Non-pigmented ciliary epithelial cell (primary cell): ENCODE data around the gene MGAT3.
"Not testable (repeated sequence)": the region's sequence is repeated elsewhere in the genome, so short reads cannot be mapped to it uniquely, and the experiment has no call there.

Experiments used
- DNase-seq: peaks from one replicate; pipeline ENCODE4 v3.0.0-alpha.2; 2010; ENCODE audit warnings: low read depth

Gene MGAT3

DNA sequence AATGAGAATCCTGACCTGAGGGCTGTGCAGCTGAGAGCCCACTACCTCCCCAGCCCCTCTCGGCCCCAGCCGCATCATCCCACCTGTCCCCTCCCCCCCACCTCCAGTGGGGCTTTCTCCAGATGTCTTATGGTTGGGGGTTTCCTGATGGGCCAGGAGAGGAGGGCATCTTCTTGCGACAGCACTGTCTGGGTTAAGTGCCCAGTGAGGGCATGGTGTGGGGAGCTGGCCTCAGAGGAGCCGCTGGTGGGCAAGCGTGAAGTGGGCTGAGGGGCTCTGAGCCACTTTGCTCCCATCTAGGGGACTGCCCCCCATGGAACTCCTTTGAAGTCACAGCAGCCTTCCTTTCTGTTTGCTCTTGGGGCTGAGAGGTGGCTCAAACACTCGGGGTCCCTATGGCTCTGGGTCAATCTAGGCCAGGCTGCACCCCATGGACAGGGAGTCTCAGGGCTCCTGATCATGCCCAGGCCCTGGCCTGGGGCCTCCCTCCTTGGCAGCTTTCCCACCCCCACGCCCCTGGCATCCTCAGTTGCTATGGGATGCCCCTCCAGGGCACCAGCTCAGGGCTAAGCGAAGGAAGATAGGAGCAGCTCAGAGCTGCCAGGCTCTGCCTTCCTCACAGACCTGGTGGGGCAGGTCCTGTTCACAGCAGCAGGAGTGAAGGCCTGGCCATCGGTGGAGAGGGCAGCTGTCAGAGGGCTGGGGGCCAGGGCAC, 34.3 kb downstream of the MGAT3 start:
- DNase-seq = no peak

GRCh38 chr22:39491696-39492095, 34.9 kb downstream of the MGAT3 start:
- DNase-seq = no peak

DNA sequence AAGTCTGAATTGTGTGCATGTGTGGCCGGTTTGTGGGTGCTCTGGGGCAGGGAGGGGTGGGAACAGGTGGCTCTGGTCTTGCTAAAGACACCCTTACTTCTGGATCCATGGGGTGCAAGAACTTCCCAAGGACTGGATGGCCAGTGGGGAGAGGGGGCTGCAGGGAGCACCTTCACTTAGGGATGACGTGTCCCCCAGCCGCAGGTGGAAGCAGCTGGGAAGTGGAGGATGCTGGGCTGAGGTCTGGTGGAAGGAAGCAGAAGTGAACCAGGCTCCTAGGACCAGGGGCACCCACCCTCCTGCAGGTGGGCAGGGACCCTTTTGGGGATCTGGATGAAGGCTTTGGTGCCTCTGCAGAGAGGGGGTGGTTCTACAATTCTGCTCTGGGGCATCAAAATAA, 35.4 kb downstream of the MGAT3 start:
- no peak for DNase-seq

DNA sequence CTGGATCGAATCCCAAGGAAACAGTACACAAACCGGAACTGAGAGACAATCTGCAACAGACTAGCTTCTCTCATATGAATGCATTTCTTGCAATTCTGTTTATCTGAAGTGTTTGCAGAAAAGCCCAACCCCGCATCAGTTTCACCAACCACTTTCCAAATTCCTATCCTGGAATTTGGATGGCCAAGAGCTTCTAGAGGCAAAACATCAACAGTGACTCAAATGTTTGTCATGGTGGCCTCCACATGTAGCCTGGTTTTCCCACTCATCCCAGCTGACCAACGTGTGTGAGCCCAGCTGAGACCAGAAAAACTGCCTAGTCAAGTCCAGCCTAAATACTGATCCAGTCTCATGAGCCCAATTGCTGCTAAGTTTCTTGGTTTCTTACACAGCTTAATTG, 36.9 kb downstream of the MGAT3 start:
- DNase-seq = no peak

GRCh38 chr22:39494471-39495120, 37.8 kb downstream of the MGAT3 start:
- DNase-seq = no peak

GRCh38 chr22:39496131-39496838, 39.5 kb downstream of the MGAT3 start:
- no peak for DNase-seq

- no peak for DNase-seq
Observed at GRCh38 chr22:39497429-39497828, 40.6 kb downstream of the MGAT3 start.

- DNase-seq = no peak
Observed at GRCh38 chr22:39498368-39498767, 41.6 kb downstream of the MGAT3 start.

GRCh38 chr22:39498802-39499201, 42.0 kb downstream of the MGAT3 start:
- no peak for DNase-seq

- no peak for DNase-seq
Observed at GRCh38 chr22:39500101-39500500, 43.3 kb downstream of the MGAT3 start.

GRCh38 chr22:39501644-39502108, 44.9 kb downstream of the MGAT3 start:
- no peak for DNase-seq

DNA sequence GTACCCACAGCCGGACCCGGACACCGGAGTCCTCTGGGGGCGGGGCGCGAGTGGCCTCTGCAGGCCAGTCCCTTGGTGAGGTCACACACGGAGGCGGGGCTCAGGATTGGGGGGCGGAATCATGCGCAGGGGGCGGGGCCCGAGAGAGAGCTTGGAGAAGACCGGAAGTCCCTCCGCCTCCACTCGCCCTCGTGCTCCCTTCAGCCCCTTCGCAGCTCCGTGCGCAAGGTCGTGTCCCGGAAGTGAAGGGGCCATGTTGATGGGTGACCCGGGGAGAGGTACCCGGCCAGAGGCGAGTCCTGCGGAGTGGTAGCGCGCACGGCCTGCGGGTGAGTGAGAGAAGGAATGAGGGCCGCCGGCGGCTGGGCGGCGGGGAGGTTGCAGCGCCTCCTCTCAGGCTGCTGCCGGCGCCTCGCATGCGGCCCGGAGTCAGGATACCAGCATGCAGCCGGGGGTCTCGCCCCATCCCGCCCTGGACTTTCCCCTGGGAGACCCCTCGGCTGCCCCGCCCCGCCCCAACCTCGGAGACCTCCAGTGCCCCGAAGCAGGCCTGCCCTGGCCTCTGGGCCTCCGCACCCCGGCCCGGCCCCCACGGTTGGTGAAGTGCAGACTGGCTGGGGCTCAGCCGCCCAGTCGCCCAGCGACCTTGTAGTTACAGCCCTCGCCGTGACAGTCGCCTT, 45.4 kb downstream of the MGAT3 start, which contains the start of gene MIEF1:
MIEF1 (plus strand) TSS at position 182 of the 680 bp plus-strand sequence. CDS start 9,005 bp downstream, outside the sequence.
- DNase-seq = no peak

DNA sequence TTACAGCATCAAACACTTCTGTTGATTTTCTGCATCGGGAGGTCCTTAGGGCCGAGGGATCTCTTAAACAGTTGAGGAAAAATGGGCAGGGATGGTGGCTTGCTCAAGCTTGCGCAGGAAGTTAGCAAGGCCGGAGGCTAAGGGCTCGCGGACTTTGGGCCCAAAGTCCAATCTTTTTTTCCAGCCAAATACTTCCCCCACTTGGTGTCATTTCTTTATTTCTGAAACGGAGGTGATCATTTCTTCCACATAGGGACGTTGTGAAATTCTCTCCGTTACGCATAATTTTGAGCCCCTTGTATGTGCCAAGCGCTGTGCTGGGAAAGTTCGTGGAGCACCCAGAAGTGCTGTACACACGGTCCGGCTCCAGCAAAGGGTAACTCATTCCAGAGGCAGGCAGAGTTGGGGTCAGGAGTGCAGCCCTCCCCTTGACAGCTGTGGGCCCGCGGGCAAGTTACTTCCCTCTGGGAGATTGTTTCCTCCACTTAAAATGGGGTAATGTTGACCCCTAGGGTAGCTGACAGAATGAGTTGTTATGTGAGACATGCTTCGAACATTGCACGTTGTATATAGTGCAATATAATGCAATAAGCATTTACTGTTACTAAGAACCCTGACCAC, 46.1 kb downstream of the MGAT3 start:
- no peak for DNase-seq

DNA sequence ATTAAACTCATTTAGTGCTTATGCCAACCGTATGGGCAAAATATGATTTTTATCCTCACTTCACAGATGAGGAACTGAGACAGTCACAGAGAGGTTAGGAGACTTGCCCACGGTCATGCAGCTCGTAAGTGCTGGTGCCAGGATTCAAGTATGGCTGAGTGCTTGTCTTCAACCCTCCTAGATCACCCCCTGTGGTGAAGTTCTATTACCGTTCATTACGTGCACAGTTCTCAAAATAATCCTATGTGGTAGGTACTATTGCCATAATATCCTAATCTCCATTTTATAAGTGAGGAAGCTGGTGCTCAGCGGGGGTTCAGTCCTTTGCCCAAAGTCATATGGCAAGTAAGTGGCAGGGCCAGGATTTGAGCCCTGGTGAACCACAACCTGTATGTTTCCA, 46.8 kb downstream of the MGAT3 start:
- DNase-seq = no peak

GRCh38 chr22:39504071-39504470, 47.3 kb downstream of the MGAT3 start:
- no peak for DNase-seq

DNA sequence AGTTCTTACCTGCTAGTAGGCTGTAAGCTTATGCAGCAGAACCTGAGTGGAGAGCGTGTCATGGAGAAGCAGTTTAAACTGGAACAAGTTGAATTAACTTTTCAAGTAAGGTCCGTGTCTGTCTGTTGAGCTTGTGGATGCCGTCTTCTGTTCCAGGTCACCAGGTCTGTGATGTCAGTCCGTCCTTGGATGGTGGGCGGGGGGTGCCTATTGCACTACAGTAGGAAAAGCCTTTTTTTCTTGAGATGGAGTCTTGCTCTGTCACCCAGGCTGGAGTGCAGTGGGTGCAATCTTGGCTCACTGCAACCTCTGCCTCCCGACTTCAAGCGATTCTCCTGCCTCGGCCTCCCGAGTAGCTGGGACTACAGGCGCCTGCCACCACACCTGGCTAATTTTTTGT, 50.2 kb downstream of the MGAT3 start:
- not testable (repeated sequence) for DNase-seq

GRCh38 chr22:39508393-39508792, 51.6 kb downstream of the MGAT3 start:
- DNase-seq = no peak

- DNase-seq = no peak
Observed at GRCh38 chr22:39510529-39511149, 53.8 kb downstream of the MGAT3 start.

- DNase-seq = no peak
Observed at GRCh38 chr22:39511226-39511625, 54.4 kb downstream of the MGAT3 start.

- DNase-seq = no peak
Observed at GRCh38 chr22:39512026-39512425, 55.2 kb downstream of the MGAT3 start.

- no peak for DNase-seq
Observed at GRCh38 chr22:39513791-39514190, 57.0 kb downstream of the MGAT3 start.
